Aorta (tissue), 5 donors: ENCODE data around the gene FHOD1. TPM values are rescaled to one million over a fixed set of nuclear protein-coding genes. Genes with fewer than 3 reads are reported as not detected.

Source experiments
- ATAC-seq: fragments of 200-7000 bp; cut with Tn5 transposase; one replicate; pipeline ENCODE4 v1.9.1; 2022; ENCODE audit warnings: moderate library complexity; ENCODE audit not compliant: low FRiP score
- DNase-seq, 2 donors: peaks; one replicate each; pipeline ENCODE4 v3.0.0-alpha.2; 2020
- H3K27ac ChIP-seq, 2 donors: one replicate each; pipeline ENCODE4 v1.5.1; 2013; ENCODE audit warnings: low read length in 2 of 2, mild to moderate bottlenecking in 2 of 2, moderate library complexity in 2 of 2, control low read depth in 1 of 2, inconsistent platforms in 1 of 2, low read depth in 1 of 2
- H3K27me3 ChIP-seq, 2 donors: one replicate each; pipeline ENCODE4 v1.6.1; 2013; ENCODE audit warnings: control low read depth in 1 of 2, low read length in 1 of 2, mild to moderate bottlenecking in 1 of 2, moderate library complexity in 1 of 2; ENCODE audit not compliant: insufficient read depth in 2 of 2, control insufficient read depth in 1 of 2
- H3K36me3 ChIP-seq, 2 donors: one replicate each; pipeline ENCODE4 v1.6.1; 2013; ENCODE audit warnings: control low read depth in 1 of 2, low read length in 1 of 2, mild to moderate bottlenecking in 1 of 2; ENCODE audit not compliant: insufficient read depth in 2 of 2, control insufficient read depth in 1 of 2
- H3K4me1 ChIP-seq, 2 donors: one replicate each; pipeline ENCODE4 v1.6.1; 2013; ENCODE audit warnings: low read length in 2 of 2, control low read depth in 1 of 2, mild to moderate bottlenecking in 1 of 2, moderate library complexity in 1 of 2; ENCODE audit not compliant: insufficient read depth in 2 of 2, control insufficient read depth in 1 of 2
- H3K4me3 ChIP-seq, 2 donors: one replicate each; pipeline ENCODE4 v1.5.1; 2013; ENCODE audit warnings: low read length in 2 of 2, control low read depth in 1 of 2, mild to moderate bottlenecking in 1 of 2
- H3K9me3 ChIP-seq: one replicate; pipeline ENCODE4 v1.6.1; 2013; ENCODE audit warnings: mild to moderate bottlenecking, low read length; ENCODE audit not compliant: control insufficient read depth
- WGBS, 2 donors: extraction: QIAGEN DNeasy Blood & Tissue Kit; methylation state at CpG; one replicate each; pipeline ENCODE4 v1.1.7; 2013; 5-methylcytosine and 5-hydroxymethylcytosine counted together
- intact Hi-C, 2 donors: fragments of 100-400 bp; cut with DNase I; formaldehyde crosslinking; loops; one replicate each; pipeline versions ENCODE4 v1.14.2 to v1.15.0; 2022
- microRNA-seq, 2 donors: library from miRNA; unstranded; fragments of <30 nt; microRNA quantifications; one replicate each; pipeline ENCODE4 v1.2.0, GENCODE V29; 2020
- polyA plus RNA-seq, 2 donors: library from polyadenylated mRNA; stranded (reverse); fragments of 200-250 nt; gene quantifications; one replicate each; pipeline ENCODE4 v1.2.3, GENCODE V29; 2013
- total RNA-seq, 2 donors: library from RNA; stranded (reverse); fragmentation: NEBNext Ultra II Directional; extraction: Animal tissue kit (Norgen Biotek cat#: 25700); gene quantifications; one replicate each; pipeline ENCODE4 v1.2.1, GENCODE V29; 2021
- donor health status: healthy with polysubstance abuse.
- donor health status: Bipolar disorder and iron deficiency.
- donor health status: DM: no; HTN: no; CAD: no.
- donor health status: DM: no; HTN: no; CAD: no.
- donor health status: DM: yes; HTN: yes; CAD: no.

FHOD1 gene
- total and polyA plus RNA-seq, 4 donors, result 12.9 to 47.9 (median 34.8) TPM

GRCh38 chr16:67183627-67184452 lies 63.4 kb downstream of the FHOD1 start, which contains the start of gene MATCAP1:
MATCAP1 (minus strand) TSS chr16:67183963; CDS start chr16:67180610, 3,353 bp downstream.
- peak; percentile 97 for DNase-seq
- Histone ChIP-seq H3K27ac (peak within 1 kb of the TSS in 1 of 2 donors; percentile 81), H3K36me3 (no peaks in the 10 kb centered on the region), H3K4me3 (peak within 1 kb of the TSS; percentile 24 to 54), H3K4me1 (no peaks in the 10 kb centered on the region), H3K9me3 (no peaks in the 10 kb centered on the region), H3K27me3 (no peaks in the 10 kb centered on the region)
- WGBS, 2 donors, result 0% methylated on average over 67 to 77 of the region's 77 CpGs
- peak; percentile 94 for ATAC-seq
- intact Hi-C loops, result loop anchor here (2.0 to 10.0 kb wide), 3 partner anchors 25 to 289 kb away; partner anchors contain the start of genes FBXL8 (in 1 of the 2) and TRADD (in 1 of the 2)

GRCh38 chr16:67183284-67183626 lies 64.0 kb downstream of the FHOD1 start:
- WGBS, 2 donors, result 7 to 8% methylated on average over 11 of the region's 11 CpGs
- DNase-seq, result peak in 1 of 2 donors; percentile 47
- Histone ChIP-seq H3K36me3 (no peaks in the 10 kb centered on the region), H3K4me1 (no peaks in the 10 kb centered on the region), H3K9me3 (no peaks in the 10 kb centered on the region), H3K27ac (no peak overlapping the region), H3K27me3 (no peaks in the 10 kb centered on the region), H3K4me3 (no peak overlapping the region)
- intact Hi-C loops, result loop anchor here (10.0 kb wide), 2 partner anchors 208 to 288 kb away; no protein-coding TSS in a partner anchor
- no peak for ATAC-seq

GRCh38 chr16:67182288-67182687 lies 65.0 kb downstream of the FHOD1 start:
- 81 to 88% methylated on average over 2 of the region's 2 CpGs for WGBS, 2 donors
- Histone ChIP-seq H3K4me3 (no peak overlapping the region), H3K27ac (no peak overlapping the region), H3K4me1 (no peaks in the 10 kb centered on the region), H3K27me3 (peaks cover 0 to 2% of the 10 kb centered on the region in 2 donors), H3K9me3 (no peaks in the 10 kb centered on the region), H3K36me3 (no peaks in the 10 kb centered on the region)
- no peak for DNase-seq
- no peak for ATAC-seq
- intact Hi-C loops, result loop anchor here (10.0 kb wide), 2 partner anchors 207 to 287 kb away; no protein-coding TSS in a partner anchor

GRCh38 chr16:67181346-67181745 lies 65.9 kb downstream of the FHOD1 start:
- Histone ChIP-seq H3K27ac (no peak overlapping the region), H3K4me3 (no peak overlapping the region), H3K9me3 (no peaks in the 10 kb centered on the region), H3K4me1 (no peaks in the 10 kb centered on the region), H3K27me3 (peaks cover 0 to 2% of the 10 kb centered on the region in 2 donors), H3K36me3 (no peaks in the 10 kb centered on the region)
- DNase-seq, result peak in 1 of 2 donors; percentile 87
- intact Hi-C loops, result loop anchor here (10.0 kb wide), 2 partner anchors 207 to 287 kb away; no protein-coding TSS in a partner anchor
- ATAC-seq, result no peak
- 6 to 8% methylated on average over 2 of the region's 2 CpGs for WGBS, 2 donors

- H3K4me1 ChIP-seq, result no peaks in the 10 kb centered on the region
- intact Hi-C loops, result loop anchor here (10.0 kb wide), 2 partner anchors 205 to 285 kb away; no protein-coding TSS in a partner anchor
- peak in 1 of 2 donors; percentile 75 for DNase-seq
These were observed 67.1 kb downstream of the FHOD1 start for GRCh38 chr16:67180166-67180565.

GRCh38 chr16:67179421-67180080 lies 67.7 kb downstream of the FHOD1 start:
- Histone ChIP-seq H3K9me3 (no peaks in the 10 kb centered on the region), H3K27ac (no peak overlapping the region), H3K4me1 (no peaks in the 10 kb centered on the region), H3K27me3 (peaks cover 0 to 2% of the 10 kb centered on the region in 2 donors), H3K4me3 (no peak overlapping the region), H3K36me3 (no peaks in the 10 kb centered on the region)
- peak in 1 of 2 donors; percentile 75 for DNase-seq
- no peak for ATAC-seq
- WGBS, 2 donors, result 91 to 92% methylated on average over 13 of the region's 13 CpGs
- intact Hi-C loops, result loop anchor here (10.0 kb wide), 2 partner anchors 205 to 285 kb away; no protein-coding TSS in a partner anchor

More at GRCh38 chr16:67180166-67180565, 67.1 kb downstream of the FHOD1 start:
- ATAC-seq, result no peak
- Histone ChIP-seq H3K27me3 (peaks cover 0 to 2% of the 10 kb centered on the region in 2 donors), H3K4me3 (no peak overlapping the region), H3K36me3 (no peaks in the 10 kb centered on the region), H3K9me3 (no peaks in the 10 kb centered on the region), H3K27ac (no peak overlapping the region)
- WGBS, 2 donors, result 90 to 93% methylated on average over 16 of the region's 16 CpGs

Small RNA genes lying within 50 kb of the gene (microRNA-seq; reads per million reads assigned to microRNA genes)
- gene MIR328, result 122 to 1,141 reads per million in 2 donors

Other genes with a start within 250 kb of the FHOD1 start
- 10 to 100 TPM; 37.4 to 67.3 TPM for gene CBFB, start 218.3 kb downstream of the FHOD1 start, total RNA-seq
- 10 to 100 TPM; 12.0 to 19.9 TPM for gene CBFB, start 218.3 kb downstream of the FHOD1 start, polyA plus RNA-seq
- gene PHAF1, start 137.5 kb downstream of the FHOD1 start, total RNA-seq, result 10 to 100 TPM; 13.7 to 20.7 TPM
- gene PHAF1, start 137.5 kb downstream of the FHOD1 start, polyA plus RNA-seq, result 10 to 100 TPM; 12.6 to 13.4 TPM
- 10 to 100 TPM; 13.0 to 21.3 TPM for gene B3GNT9, start 96.5 kb downstream of the FHOD1 start, total RNA-seq
- 10 to 100 TPM in 1 of 2 donors, 1 to 10 TPM in 1; 3.9 to 22.4 TPM for gene B3GNT9, start 96.5 kb downstream of the FHOD1 start, polyA plus RNA-seq
- 10 to 100 TPM; 17.1 to 24.3 TPM for gene TRADD, start 87.6 kb downstream of the FHOD1 start, total RNA-seq
- 10 to 100 TPM; 15.7 to 45.2 TPM for gene TRADD, start 87.6 kb downstream of the FHOD1 start, polyA plus RNA-seq
- gene FBXL8, start 87.5 kb downstream of the FHOD1 start, total RNA-seq, result 10 to 100 TPM in 1 of 2 donors, 1 to 10 TPM in 1; 7.3 to 20.8 TPM
- gene FBXL8, start 87.5 kb downstream of the FHOD1 start, polyA plus RNA-seq, result 10 to 100 TPM in 1 of 2 donors, 1 to 10 TPM in 1; 1.1 to 32.1 TPM
- gene HSF4, start 82.7 kb downstream of the FHOD1 start, total RNA-seq, result 100 to 1,000 TPM in 1 of 2 donors, 10 to 100 TPM in 1; 22.2 to 101 TPM
- gene HSF4, start 82.7 kb downstream of the FHOD1 start, polyA plus RNA-seq, result 100 to 1,000 TPM in 1 of 2 donors, 10 to 100 TPM in 1; 25.0 to 133 TPM
- gene NOL3, start 76.9 kb downstream of the FHOD1 start, total RNA-seq, result 10 to 100 TPM; 24.4 to 47.2 TPM
- gene NOL3, start 76.9 kb downstream of the FHOD1 start, polyA plus RNA-seq, result 100 to 1,000 TPM in 1 of 2 donors, 10 to 100 TPM in 1; 67.5 to 122 TPM
- gene MATCAP1, start 63.5 kb downstream of the FHOD1 start, total RNA-seq, result 10 to 100 TPM; 18.1 to 33.8 TPM
- 10 to 100 TPM in 1 of 2 donors, 1 to 10 TPM in 1; 3.0 to 45.7 TPM for gene MATCAP1, start 63.5 kb downstream of the FHOD1 start, polyA plus RNA-seq
- 1 to 10 TPM; 1.3 to 4.4 TPM for gene EXOC3L1, start 57.3 kb downstream of the FHOD1 start, total RNA-seq
- gene EXOC3L1, start 57.3 kb downstream of the FHOD1 start, polyA plus RNA-seq, result 1 to 10 TPM in 1 of 2 donors, under 1 TPM in 1; 0.51 to 1.8 TPM
- gene E2F4, start 55.3 kb downstream of the FHOD1 start, total RNA-seq, result 10 to 100 TPM; 54.2 to 58.1 TPM
- gene E2F4, start 55.3 kb downstream of the FHOD1 start, polyA plus RNA-seq, result 10 to 100 TPM; 27.9 to 50.2 TPM
- gene ELMO3, start 48.4 kb downstream of the FHOD1 start, total RNA-seq, result 1 to 10 TPM in 1 of 2 donors, under 1 TPM in 1; 0.97 to 3.4 TPM
- 1 to 10 TPM; 5.8 to 7.4 TPM for gene ELMO3, start 48.4 kb downstream of the FHOD1 start, polyA plus RNA-seq
- 10 to 100 TPM; 24.7 to 33.1 TPM for gene TMEM208, start 20.4 kb downstream of the FHOD1 start, total RNA-seq
- 10 to 100 TPM; 60.6 to 64.6 TPM for gene TMEM208, start 20.4 kb downstream of the FHOD1 start, polyA plus RNA-seq
- gene SLC9A5, start 1.5 kb upstream of the FHOD1 start, total RNA-seq, result 1 to 10 TPM; 1.6 to 1.7 TPM
- 1 to 10 TPM; 1.1 to 2.9 TPM for gene SLC9A5, start 1.5 kb upstream of the FHOD1 start, polyA plus RNA-seq
- 1 to 10 TPM; 2.5 to 6.9 TPM for gene PLEKHG4, start 32.1 kb upstream of the FHOD1 start, total RNA-seq
- 10 to 100 TPM in 1 of 2 donors, 1 to 10 TPM in 1; 2.1 to 16.7 TPM for gene PLEKHG4, start 32.1 kb upstream of the FHOD1 start, polyA plus RNA-seq
- under 1 TPM in 1 of 2 donors, not detected in 1; 0.12 TPM for gene KCTD19, start 79.3 kb upstream of the FHOD1 start, total RNA-seq
- gene KCTD19, start 79.3 kb upstream of the FHOD1 start, polyA plus RNA-seq, result not detected
- gene LRRC36, start 79.3 kb upstream of the FHOD1 start, total RNA-seq, result under 1 TPM in 1 of 2 donors, not detected in 1; 0.51 TPM
- gene LRRC36, start 79.3 kb upstream of the FHOD1 start, polyA plus RNA-seq, result not detected
- 10 to 100 TPM in 1 of 2 donors, 1 to 10 TPM in 1; 7.2 to 13.5 TPM for gene TPPP3, start 146.0 kb upstream of the FHOD1 start, total RNA-seq
- gene TPPP3, start 146.0 kb upstream of the FHOD1 start, polyA plus RNA-seq, result 10 to 100 TPM; 34.3 to 51.9 TPM
- 10 to 100 TPM in 1 of 2 donors, 1 to 10 TPM in 1; 8.4 to 14.8 TPM for gene ZDHHC1, start 169.0 kb upstream of the FHOD1 start, total RNA-seq
- gene ZDHHC1, start 169.0 kb upstream of the FHOD1 start, polyA plus RNA-seq, result 10 to 100 TPM in 1 of 2 donors, 1 to 10 TPM in 1; 5.3 to 11.3 TPM
- 1 to 10 TPM in 1 of 2 donors, not detected in 1; 1.1 TPM for gene HSD11B2, start 183.6 kb upstream of the FHOD1 start, total RNA-seq
- gene HSD11B2, start 183.6 kb upstream of the FHOD1 start, polyA plus RNA-seq, result 10 to 100 TPM in 1 of 2 donors, not detected in 1; 13.3 TPM
- 10 to 100 TPM; 58.7 to 62.0 TPM for gene ATP6V0D1, start 233.7 kb upstream of the FHOD1 start, total RNA-seq
- 10 to 100 TPM; 52.0 to 88.0 TPM for gene ATP6V0D1, start 233.7 kb upstream of the FHOD1 start, polyA plus RNA-seq
- gene AGRP, start 236.1 kb upstream of the FHOD1 start, total RNA-seq, result not detected
- gene AGRP, start 236.1 kb upstream of the FHOD1 start, polyA plus RNA-seq, result 1 to 10 TPM in 1 of 2 donors, not detected in 1; 1.5 TPM